Sigmoid colon (tissue), 7 donors: Measurements from ENCODE around the gene PPP1R26. TPM values are rescaled to one million over a fixed set of nuclear protein-coding genes. Genes with fewer than 3 reads are reported as not detected.

ENCODE experiments used
- DNase-seq: peaks from one replicate; pipeline ENCODE4 v3.0.0-alpha.2; 2019
- H3K27ac ChIP-seq, 4 donors: fragments of 200-600 bp; sonication (generic); one replicate each; pipeline ENCODE4 v1.5.1; 2016 to 2019; ENCODE audit warnings: mild to moderate bottlenecking in 1 of 4
- H3K27me3 ChIP-seq, 3 donors: fragments of 200-600 bp; sonication (generic); one replicate each; pipeline ENCODE4 v1.5.1; 2019; ENCODE audit warnings: mild to moderate bottlenecking in 1 of 3
- H3K36me3 ChIP-seq, 4 donors: fragments of 200-600 bp; sonication (generic); one replicate each; pipeline ENCODE4 v1.5.1; 2016 to 2019
- H3K4me1 ChIP-seq, 4 donors: fragments of 200-600 bp; sonication (generic); one replicate each; pipeline ENCODE4 v1.5.1; 2017 to 2019
- H3K4me3 ChIP-seq, 4 donors: fragments of 200-600 bp; sonication (generic); one replicate each; pipeline ENCODE4 v1.5.1; 2017 to 2019; ENCODE audit warnings: mild to moderate bottlenecking in 2 of 4, moderate library complexity in 1 of 4
- H3K9me3 ChIP-seq, 4 donors: fragments of 200-600 bp in 3 of 4; sonication (generic) in 3 of 4; one replicate each; pipeline versions ENCODE4 v1.5.1 to v1.6.1; 2013 to 2019
- EP300 ChIP-seq, 4 donors: sonication (generic); formaldehyde crosslinking; IDR thresholded peaks; one replicate each; pipeline ENCODE4 v1.6.1; 2017; ENCODE audit warnings: antibody characterized with exemption in 4 of 4
- POLR2A ChIP-seq, 2 donors: fragments of 450-650 bp; IDR thresholded peaks; one replicate each; pipeline ENCODE4 v1.6.1; 2016; ENCODE audit warnings: antibody characterized with exemption in 2 of 2, mild to moderate bottlenecking in 2 of 2, moderate library complexity in 2 of 2
- POLR2AphosphoS5 ChIP-seq, 4 donors: sonication (generic); formaldehyde crosslinking; IDR thresholded peaks; one replicate each; pipeline ENCODE4 v1.6.1; 2017; ENCODE audit warnings: antibody characterized with exemption in 4 of 4
- WGBS, 2 donors: extraction: QIAGEN DNeasy Blood & Tissue Kit; methylation state at CpG; one replicate each; pipeline ENCODE4 v1.1.7; 2013; 5-methylcytosine and 5-hydroxymethylcytosine counted together
- intact Hi-C: fragments of 100-400 bp; cut with DNase I; formaldehyde crosslinking; loops from one replicate; pipeline ENCODE4 v1.15.1; 2023
- polyA plus RNA-seq, 3 donors: library from polyadenylated mRNA; stranded (reverse); fragments of 200-250 nt; gene quantifications; one replicate each; pipeline ENCODE4 v1.2.3, GENCODE V29; 2013
- total RNA-seq, 4 donors: library from RNA; depleted of rRNA; stranded (reverse); fragments of >200 nt; gene quantifications; one replicate each; pipeline ENCODE4 v1.1.0, GENCODE V29; 2016
- TF ChIP-seq, protein P1 (sequence below), 4 experiments: fragments of 450-650 bp in 3 of 4; fragments of 200-600 bp in 1 of 4; IDR thresholded peaks; one replicate each; pipeline ENCODE4 v1.5.1; 2016 to 2019; ENCODE audit warnings: antibody characterized with exemption in 4 of 4, mild to moderate bottlenecking in 3 of 4, moderate library complexity in 2 of 4
- donor health status: healthy with polysubstance abuse.
- donor health status: Bipolar disorder and iron deficiency.
- donor health status: healthy.

PPP1R26 gene
- total and polyA plus RNA-seq, 7 donors: 4.8 to 12.7 (median 9.5) TPM

DNA sequence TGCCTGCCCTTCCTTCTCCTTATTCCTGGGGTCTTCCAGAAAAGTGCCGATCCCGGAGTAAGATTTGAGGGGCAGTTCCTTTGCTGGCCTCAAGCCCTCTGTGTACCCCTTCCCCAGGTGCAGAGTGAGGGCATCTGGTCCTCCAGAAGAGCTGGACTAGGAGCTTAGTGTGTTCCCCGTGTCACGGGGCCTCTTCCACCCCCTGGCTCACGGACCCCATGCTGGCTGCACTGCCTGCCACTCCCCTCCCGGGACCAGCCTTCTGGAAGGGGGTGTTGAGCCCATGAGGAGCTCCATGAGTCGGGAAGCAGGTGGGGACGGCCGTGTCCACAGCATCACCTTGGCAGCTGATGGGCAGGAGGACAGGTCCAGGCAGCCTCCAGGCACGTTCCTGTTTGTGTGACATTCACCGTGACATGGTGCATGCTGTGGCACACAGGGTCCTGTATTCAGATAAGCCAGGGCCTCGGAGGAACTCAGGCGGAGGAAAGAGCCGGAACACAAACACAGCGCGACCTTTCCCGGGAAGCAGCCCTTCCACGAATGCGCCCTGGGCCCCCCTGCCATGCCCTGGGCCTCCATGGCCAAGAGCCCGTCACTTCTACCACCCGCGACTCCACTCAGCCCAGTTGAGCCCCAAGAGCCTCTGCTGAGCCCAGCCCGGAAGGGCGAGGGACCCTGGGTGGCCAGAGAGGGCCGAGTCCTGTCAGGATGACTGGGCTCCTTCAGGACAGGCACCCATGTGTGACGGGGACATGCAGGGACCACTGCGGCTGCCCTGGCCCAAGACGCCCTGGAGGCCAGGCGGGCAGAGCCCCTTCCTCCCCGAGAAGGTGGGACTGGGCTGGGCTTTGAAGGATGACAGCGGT, 35.7 kb downstream of the PPP1R26 start:
- peaks cover 0 to 6% (median 0%) of the 10 kb centered on the region in 3 donors for H3K27me3 ChIP-seq
- H3K9me3 ChIP-seq: no peaks in the 10 kb centered on the region
- H3K27ac ChIP-seq: no peak overlapping the region
- no peaks in the 10 kb centered on the region for H3K4me1 ChIP-seq
- no peaks in the 10 kb centered on the region for H3K36me3 ChIP-seq
- intact Hi-C loops: no loop called here
- TF ChIP-seq POLR2A (IDR thresholded peaks at IDR 0.05) (no peak), EP300 (IDR thresholded peaks at IDR 0.05) (no peak), POLR2AphosphoS5 (IDR thresholded peaks at IDR 0.05) (no peak)
- TF ChIP-seq, protein P1, sequence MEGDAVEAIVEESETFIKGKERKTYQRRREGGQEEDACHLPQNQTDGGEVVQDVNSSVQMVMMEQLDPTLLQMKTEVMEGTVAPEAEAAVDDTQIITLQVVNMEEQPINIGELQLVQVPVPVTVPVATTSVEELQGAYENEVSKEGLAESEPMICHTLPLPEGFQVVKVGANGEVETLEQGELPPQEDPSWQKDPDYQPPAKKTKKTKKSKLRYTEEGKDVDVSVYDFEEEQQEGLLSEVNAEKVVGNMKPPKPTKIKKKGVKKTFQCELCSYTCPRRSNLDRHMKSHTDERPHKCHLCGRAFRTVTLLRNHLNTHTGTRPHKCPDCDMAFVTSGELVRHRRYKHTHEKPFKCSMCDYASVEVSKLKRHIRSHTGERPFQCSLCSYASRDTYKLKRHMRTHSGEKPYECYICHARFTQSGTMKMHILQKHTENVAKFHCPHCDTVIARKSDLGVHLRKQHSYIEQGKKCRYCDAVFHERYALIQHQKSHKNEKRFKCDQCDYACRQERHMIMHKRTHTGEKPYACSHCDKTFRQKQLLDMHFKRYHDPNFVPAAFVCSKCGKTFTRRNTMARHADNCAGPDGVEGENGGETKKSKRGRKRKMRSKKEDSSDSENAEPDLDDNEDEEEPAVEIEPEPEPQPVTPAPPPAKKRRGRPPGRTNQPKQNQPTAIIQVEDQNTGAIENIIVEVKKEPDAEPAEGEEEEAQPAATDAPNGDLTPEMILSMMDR (IDR thresholded peaks at IDR 0.05): no peak
- no peak overlapping the region for H3K4me3 ChIP-seq
- 86 to 88% methylated on average over 31 of the region's 31 CpGs for WGBS, 2 donors
- peak; percentile 49 for DNase-seq

DNA sequence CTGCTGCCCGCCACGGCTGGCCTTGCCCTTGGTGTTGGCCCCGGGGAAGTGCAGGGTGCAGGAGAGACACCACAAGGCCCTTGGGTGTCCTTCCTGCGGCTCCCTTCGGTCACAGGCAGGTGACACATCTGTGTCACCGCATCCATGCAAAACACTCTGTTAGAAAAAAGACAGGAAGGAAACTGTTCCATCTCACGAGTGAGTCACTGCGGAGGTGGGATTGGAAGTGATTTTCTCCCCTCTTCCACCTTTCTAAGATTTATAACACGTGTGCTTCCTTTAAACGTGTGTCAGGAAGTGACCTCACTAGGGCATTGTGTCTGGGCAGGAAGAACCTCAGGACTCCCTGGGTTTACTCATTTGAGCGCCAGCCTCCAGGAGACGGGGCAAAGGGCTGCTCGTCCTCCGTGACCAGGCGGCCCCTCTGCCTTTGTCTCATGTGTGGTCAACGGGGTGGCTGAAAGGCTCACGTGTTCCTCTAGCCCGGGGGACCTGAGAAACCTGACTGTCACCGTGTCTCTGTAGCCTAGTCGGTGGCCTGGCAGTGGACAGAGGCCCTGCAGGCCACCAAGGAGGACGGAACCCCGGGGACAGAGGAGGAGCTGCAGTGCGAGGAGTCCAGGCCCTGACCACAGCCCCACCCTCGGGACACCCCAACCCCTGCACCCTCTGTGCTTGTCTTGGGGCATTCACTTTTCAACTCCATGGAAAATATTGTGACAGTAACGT, 36.7 kb downstream of the PPP1R26 start:
- peak; percentile 41 for DNase-seq
- Histone ChIP-seq H3K4me3 (no peak overlapping the region), H3K4me1 (no peaks in the 10 kb centered on the region), H3K27me3 (peaks cover 0 to 6% (median 0%) of the 10 kb centered on the region in 3 donors), H3K9me3 (no peaks in the 10 kb centered on the region), H3K27ac (no peak overlapping the region), H3K36me3 (no peaks in the 10 kb centered on the region)
- 65 to 77% methylated on average over 25 of the region's 25 CpGs for WGBS, 2 donors
- intact Hi-C loops: no loop called here
- TF ChIP-seq POLR2A (IDR thresholded peaks at IDR 0.05) (no peak), POLR2AphosphoS5 (IDR thresholded peaks at IDR 0.05) (no peak), EP300 (IDR thresholded peaks at IDR 0.05) (no peak)
- TF ChIP-seq, protein P1 (IDR thresholded peaks at IDR 0.05): no peak

DNA sequence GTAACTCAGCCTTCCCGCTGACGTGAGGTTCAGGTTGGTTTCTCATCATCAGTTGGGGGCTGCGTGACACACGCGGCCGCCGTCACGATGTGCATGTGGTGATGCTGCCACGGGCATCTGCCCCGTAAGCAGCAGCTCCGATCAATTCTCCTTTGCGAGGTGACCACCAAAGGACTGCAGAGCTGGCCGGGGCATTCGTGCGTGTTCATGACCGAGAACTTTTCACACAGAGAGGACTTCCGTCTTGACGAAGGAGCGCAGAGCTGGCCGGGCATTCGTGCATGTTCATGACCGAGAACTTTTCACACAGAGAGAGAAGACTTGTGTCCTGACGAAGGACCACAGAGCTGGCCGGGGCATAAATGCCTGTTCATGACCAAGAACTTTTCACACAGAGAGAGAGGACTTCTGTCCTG, 37.8 kb downstream of the PPP1R26 start:
- peaks cover 0 to 10% (median 4%) of the 10 kb centered on the region in 3 donors for H3K27me3 ChIP-seq
- DNase-seq: peak; percentile 48
- TF ChIP-seq EP300 (IDR thresholded peaks at IDR 0.05) (no peak), POLR2A (IDR thresholded peaks at IDR 0.05) (no peak), POLR2AphosphoS5 (IDR thresholded peaks at IDR 0.05) (no peak)
- TF ChIP-seq, protein P1 (IDR thresholded peaks at IDR 0.05): no peak
- no peaks in the 10 kb centered on the region for H3K36me3 ChIP-seq
- 67 to 91% methylated on average over 24 of the region's 24 CpGs for WGBS, 2 donors
- no peaks in the 10 kb centered on the region for H3K9me3 ChIP-seq
- no peak overlapping the region for H3K4me3 ChIP-seq
- intact Hi-C loops: no loop called here
- no peaks in the 10 kb centered on the region for H3K4me1 ChIP-seq
- no peak overlapping the region for H3K27ac ChIP-seq

DNA sequence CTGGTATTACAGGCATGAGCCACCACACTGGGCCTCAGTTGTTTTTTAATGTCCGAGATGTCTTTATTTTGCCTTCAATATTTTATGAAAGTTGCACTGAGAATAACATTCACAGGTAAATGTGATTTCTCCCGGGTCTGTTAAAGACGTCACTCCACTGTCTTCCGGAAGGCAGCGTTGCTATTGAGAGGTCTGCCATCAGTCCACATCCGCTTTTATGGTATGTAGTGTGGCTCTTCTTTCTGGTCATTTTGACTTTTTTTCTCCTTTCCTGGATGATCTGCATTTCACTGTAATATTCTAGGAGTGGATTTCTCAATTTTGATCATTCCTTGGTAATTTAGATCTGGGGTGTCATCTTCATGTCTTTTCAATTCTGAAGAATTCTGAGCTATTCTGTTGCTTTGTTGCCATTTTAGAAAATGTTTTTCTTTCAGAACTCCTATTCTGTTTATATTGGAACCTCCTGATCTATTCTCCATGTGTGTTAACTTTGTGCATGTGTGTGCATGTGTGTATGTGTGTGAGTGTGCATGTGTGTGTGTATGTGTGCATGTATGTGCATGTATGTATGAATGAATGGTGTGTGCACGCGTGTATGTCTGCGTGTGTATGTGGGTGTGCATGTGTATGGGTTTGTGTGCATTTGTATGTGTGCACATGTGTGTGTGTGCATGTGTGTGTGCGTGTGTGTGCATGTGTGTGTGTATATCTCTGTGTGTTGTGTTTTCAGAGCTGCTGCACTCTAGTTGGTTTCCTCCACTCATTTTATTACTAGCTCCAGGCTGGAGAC, 39.8 kb downstream of the PPP1R26 start:
- WGBS, 2 donors: 92 to 94% methylated on average over 10 of the region's 10 CpGs
- Histone ChIP-seq H3K9me3 (no peaks in the 10 kb centered on the region), H3K27ac (no peak overlapping the region), H3K4me1 (no peaks in the 10 kb centered on the region), H3K4me3 (no peak overlapping the region), H3K36me3 (no peaks in the 10 kb centered on the region), H3K27me3 (peaks cover 0 to 26% (median 14%) of the 10 kb centered on the region in 3 donors)
- TF ChIP-seq EP300 (IDR thresholded peaks at IDR 0.05) (no peak), POLR2A (IDR thresholded peaks at IDR 0.05) (no peak), POLR2AphosphoS5 (IDR thresholded peaks at IDR 0.05) (no peak)
- TF ChIP-seq, protein P1 (IDR thresholded peaks at IDR 0.05): no peak
- no peak for DNase-seq
- intact Hi-C loops: no loop called here
